Measurements from ENCODE around the gene MRTFA. TPM values are rescaled to one million over a fixed set of nuclear protein-coding genes. Genes with fewer than 3 reads are reported as not detected.

MRTFA gene
- total and polyA plus RNA-seq, 10 donors, result 17.6 to 138 (median 83.9) TPM

GRCh38 chr22:40552070-40552469, 84.4 kb downstream of the MRTFA start:
- 92 to 98% (median 95%) methylated on average over 9 of the region's 9 CpGs for WGBS, 5 donors
- Histone ChIP-seq H3K9me3 (peaks cover 0 to 19% (median 14%) of the 10 kb centered on the region in 8 donors), H3K4me3 (no peak overlapping the region), H3K36me3 (peaks cover 0 to 65% (median 15%) of the 10 kb centered on the region in 6 donors), H3K4me1 (no peaks in the 10 kb centered on the region), H3K27me3 (replicated peaks in 1 of 7) (no peaks in the 10 kb centered on the region), H3K27ac (no peak overlapping the region)
- TF ChIP-seq POLR2A (IDR thresholded peaks at IDR 0.05), result no peak
- no peak for TF ChIP-seq POLR2AphosphoS5 (IDR thresholded peaks at IDR 0.05)
- TF ChIP-seq CTCF (IDR thresholded peaks at IDR 0.05 in 8 of 11, conservative IDR thresholded peaks at IDR 0.05 in 3 of 11), result no peak
- DNase-seq, result no peak
- intact Hi-C loops (cut with DNase I; ENCODE audit: low total_unique reads), result no loop called here

GRCh38 chr22:40547729-40548143, 88.8 kb downstream of the MRTFA start:
- H3K27ac ChIP-seq, result no peak overlapping the region
- no peaks in the 10 kb centered on the region for H3K27me3 ChIP-seq (replicated peaks in 1 of 7)
- peaks cover 0 to 65% (median 12%) of the 10 kb centered on the region in 6 donors for H3K36me3 ChIP-seq
- H3K9me3 ChIP-seq, result peaks cover 0 to 9% (median 6%) of the 10 kb centered on the region in 8 donors
- WGBS, 5 donors, result 91 to 98% (median 97%) methylated on average over 4 of the region's 4 CpGs
- no peak for DNase-seq
- TF ChIP-seq POLR2A (IDR thresholded peaks at IDR 0.05) (no peak), CTCF (IDR thresholded peaks at IDR 0.05 in 8 of 11, conservative IDR thresholded peaks at IDR 0.05 in 3 of 11) (no peak), POLR2AphosphoS5 (IDR thresholded peaks at IDR 0.05) (no peak)
- intact Hi-C loops (cut with DNase I; ENCODE audit: low total_unique reads), result no loop called here
- H3K4me1 ChIP-seq, result peaks cover 0 to 10% (median 5%) of the 10 kb centered on the region in 6 donors
- H3K4me3 ChIP-seq, result no peak overlapping the region

- H3K4me3 ChIP-seq, result no peak overlapping the region
- peaks cover 0 to 42% (median 0%) of the 10 kb centered on the region in 6 donors for H3K36me3 ChIP-seq
- H3K4me1 ChIP-seq, result peaks cover 0 to 25% (median 9%) of the 10 kb centered on the region in 6 donors
- H3K9me3 ChIP-seq, result no peaks in the 10 kb centered on the region
- TF ChIP-seq POLR2AphosphoS5 (IDR thresholded peaks at IDR 0.05) (no peak), CTCF (IDR thresholded peaks at IDR 0.05 in 8 of 11, conservative IDR thresholded peaks at IDR 0.05 in 3 of 11) (no peak), POLR2A (IDR thresholded peaks at IDR 0.05) (no peak)
- no peak overlapping the region for H3K27ac ChIP-seq
- no peaks in the 10 kb centered on the region for H3K27me3 ChIP-seq (replicated peaks in 1 of 7)
- intact Hi-C loops (cut with DNase I; ENCODE audit: low total_unique reads), result no loop called here
- 95 to 100% (median 98%) methylated on average over 2 of the region's 2 CpGs for WGBS, 5 donors
- no peak for DNase-seq
Observed at GRCh38 chr22:40544758-40545157, 91.8 kb downstream of the MRTFA start.

GRCh38 chr22:40542821-40543540, 93.5 kb downstream of the MRTFA start:
- H3K4me3 ChIP-seq, result no peak overlapping the region
- no peaks in the 10 kb centered on the region for H3K9me3 ChIP-seq
- no peak for DNase-seq
- WGBS, 5 donors, result 67 to 86% (median 82%) methylated on average over 2 of the region's 2 CpGs
- peaks cover 0 to 33% (median 10%) of the 10 kb centered on the region in 6 donors for H3K4me1 ChIP-seq
- intact Hi-C loops (cut with DNase I; ENCODE audit: low total_unique reads), result no loop called here
- peaks cover 0 to 25% (median 0%) of the 10 kb centered on the region in 6 donors for H3K36me3 ChIP-seq
- TF ChIP-seq POLR2A (IDR thresholded peaks at IDR 0.05) (no peak), CTCF (IDR thresholded peaks at IDR 0.05 in 8 of 11, conservative IDR thresholded peaks at IDR 0.05 in 3 of 11) (no peak), POLR2AphosphoS5 (IDR thresholded peaks at IDR 0.05) (no peak)
- H3K27me3 ChIP-seq (replicated peaks in 1 of 7), result no peaks in the 10 kb centered on the region
- H3K27ac ChIP-seq, result peak overlapping the region in 1 of 8 donors; percentile 11
